GM15510 (cell line): Measurements from ENCODE around the gene SPRR2F.

Experiments used
- POLR2A ChIP-seq: IDR thresholded peaks from 3 replicates; pipeline ENCODE4 v1.6.1; 2011; ENCODE audit warnings: borderline replicate concordance; ENCODE audit not compliant: insufficient read length; ENCODE audit errors: extremely low read depth

Gene SPRR2F

GRCh38 chr1:153094426-153094825, 18.9 kb downstream of the SPRR2F start, which contains the start of gene SPRR2E:
Gene SPRR2E (minus strand): TSS chr1:153094526. CDS start chr1:153093751, 775 bp downstream.
- no peak for TF ChIP-seq POLR2A

GRCh38 chr1:153087652-153088051, 25.7 kb downstream of the SPRR2F start:
- TF ChIP-seq POLR2A = no peak

- TF ChIP-seq POLR2A = no peak
Observed at GRCh38 chr1:153081736-153082135, 31.6 kb downstream of the SPRR2F start.

GRCh38 chr1:153072806-153073726, 40.2 kb downstream of the SPRR2F start:
- TF ChIP-seq POLR2A = no peak

GRCh38 chr1:153071511-153071910, 41.8 kb downstream of the SPRR2F start, which contains the start of gene SPRR2B:
Gene SPRR2B (minus strand): TSS chr1:153071611. CDS start chr1:153070839, 772 bp downstream.
- TF ChIP-seq POLR2A = no peak

GRCh38 chr1:153070243-153070642, 43.1 kb downstream of the SPRR2F start:
- TF ChIP-seq POLR2A = no peak
